GM21367 (cell line): ENCODE results near the gene OGFOD2.
"Not testable (repeated sequence)": the region's sequence is repeated elsewhere in the genome, so short reads cannot be mapped to it uniquely, and the experiment has no call there.

ENCODE experiments used
- ATAC-seq: cut with Tn5 transposase; IDR thresholded peaks from one replicate; pipeline ENCODE4 v1.9.1; 2021; ENCODE audit not compliant: unreplicated experiment

OGFOD2 gene

DNA sequence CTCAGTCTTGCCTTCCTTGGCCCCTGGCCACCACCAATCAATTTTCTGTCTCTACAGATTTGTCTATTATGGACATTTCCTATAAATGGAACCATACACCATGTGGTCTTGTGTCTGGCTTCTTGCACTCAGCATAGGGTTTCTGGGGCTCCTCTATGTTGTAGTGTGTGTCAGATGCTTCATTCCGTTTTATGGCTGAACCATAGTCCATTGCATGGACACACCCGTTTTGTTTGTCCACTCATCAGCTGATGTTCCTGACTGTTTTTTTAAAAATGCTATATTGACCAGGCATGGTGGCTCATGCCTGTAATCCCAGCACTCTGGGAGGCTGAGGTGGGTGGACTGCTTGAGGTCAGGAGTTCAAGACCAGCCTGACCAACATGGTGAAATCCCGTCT is 26.4 kb downstream of the OGFOD2 start:
- ATAC-seq, result no peak

DNA sequence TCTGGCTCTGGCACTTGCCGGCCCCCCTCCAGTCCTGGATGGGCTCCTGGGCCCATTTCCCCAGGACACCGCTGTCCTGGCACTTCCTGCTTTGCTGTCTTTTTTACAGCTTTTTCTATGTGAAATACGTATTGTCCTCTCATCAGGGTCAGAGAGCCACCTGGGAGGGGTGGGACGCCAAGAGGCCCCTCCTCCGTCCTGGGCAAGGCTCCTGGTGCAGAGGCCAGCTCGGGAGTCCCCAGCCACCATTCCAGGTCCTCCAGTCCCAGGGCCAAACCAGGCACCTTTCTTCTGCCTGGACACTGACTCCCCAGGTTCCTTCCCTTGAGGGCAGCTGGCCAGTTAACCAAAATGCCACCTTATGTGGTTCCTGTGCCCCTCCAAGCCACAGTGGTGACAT is 28.2 kb downstream of the OGFOD2 start:
- no peak for ATAC-seq

DNA sequence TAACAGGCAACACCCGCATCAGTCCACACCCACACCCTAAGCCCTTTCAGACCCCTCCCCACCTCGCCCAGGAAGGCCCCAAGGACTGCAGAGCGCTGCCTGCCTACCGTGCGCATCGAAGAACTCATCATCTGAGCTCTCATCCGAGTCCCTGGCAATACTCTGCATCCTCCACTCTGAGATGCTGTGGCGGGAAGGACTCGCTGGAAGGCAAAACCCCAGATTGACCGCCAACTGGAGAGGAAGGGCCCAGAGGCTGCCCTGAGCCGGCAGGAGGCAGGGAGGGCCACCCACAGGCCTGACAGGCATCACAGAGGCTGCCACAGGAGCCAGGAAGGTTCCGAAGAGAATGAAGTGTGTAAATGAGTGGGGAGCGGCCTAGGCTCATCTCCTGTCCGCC is 29.2 kb downstream of the OGFOD2 start:
- no peak for ATAC-seq

DNA sequence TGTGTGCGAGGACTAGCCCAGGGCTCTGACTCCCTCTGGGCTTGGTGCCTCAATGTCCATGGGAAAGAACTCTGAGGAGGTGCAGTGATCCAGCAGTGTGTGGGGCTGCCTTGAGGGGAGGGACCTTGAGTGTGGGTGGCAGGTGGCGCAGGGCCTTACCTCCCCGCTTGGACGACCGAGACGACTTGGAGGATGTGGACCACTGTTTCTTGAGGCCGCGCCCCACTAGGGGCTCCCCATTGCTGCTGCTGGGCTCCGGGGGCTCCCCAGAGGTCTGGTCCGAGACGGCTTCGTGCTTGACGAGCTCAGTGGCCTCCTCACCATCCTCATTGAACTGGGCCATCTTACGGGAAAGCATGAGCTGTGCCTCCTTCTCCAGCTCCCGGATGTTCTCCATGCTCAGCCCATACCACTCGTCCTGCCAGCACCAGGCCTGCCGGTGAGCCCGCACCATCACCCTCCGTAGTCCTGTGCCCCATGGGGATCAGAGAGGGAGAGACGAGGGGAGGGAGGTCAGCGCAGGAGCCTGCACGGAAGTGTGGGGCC is 30.1 kb downstream of the OGFOD2 start:
- ATAC-seq, result no peak

DNA sequence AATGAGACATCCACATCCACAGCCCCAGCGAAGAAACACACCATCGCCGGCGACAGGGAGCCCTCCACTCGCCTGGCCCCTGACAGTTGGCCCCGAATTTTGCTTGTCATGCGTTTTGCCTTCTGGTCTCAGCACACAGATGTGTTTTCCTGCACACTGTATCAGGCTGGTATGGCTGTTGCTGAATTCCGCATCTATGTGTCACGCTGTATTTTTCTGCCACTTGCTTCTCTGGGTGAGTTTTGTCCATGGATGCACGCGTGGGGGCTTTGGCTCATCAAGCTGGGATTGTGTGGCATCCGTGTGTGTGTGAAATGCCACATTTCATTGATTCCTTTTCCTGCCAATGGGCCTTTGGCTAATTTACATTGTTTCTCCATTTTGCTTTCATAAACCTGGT is 31.9 kb downstream of the OGFOD2 start:
- ATAC-seq, result no peak

DNA sequence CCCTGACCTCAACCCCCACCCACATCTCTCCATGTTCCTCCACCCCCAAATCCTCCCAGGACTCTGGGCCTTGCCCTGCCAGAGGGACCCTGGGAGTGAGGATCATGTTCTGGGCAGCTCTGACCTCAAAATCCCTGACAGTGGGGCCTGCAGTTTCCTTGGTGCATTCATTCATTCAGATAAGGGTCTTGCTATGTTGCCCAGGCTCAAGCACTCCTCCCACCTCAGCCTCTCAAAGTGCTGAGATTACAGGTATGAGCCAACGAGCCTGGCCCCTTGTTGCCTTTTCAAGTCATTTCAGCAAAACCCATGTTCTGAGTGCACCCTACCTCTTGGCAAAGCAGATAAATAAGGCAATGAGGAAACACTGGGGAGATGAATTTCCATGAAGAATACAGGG is 35.1 kb downstream of the OGFOD2 start:
- no peak for ATAC-seq

DNA sequence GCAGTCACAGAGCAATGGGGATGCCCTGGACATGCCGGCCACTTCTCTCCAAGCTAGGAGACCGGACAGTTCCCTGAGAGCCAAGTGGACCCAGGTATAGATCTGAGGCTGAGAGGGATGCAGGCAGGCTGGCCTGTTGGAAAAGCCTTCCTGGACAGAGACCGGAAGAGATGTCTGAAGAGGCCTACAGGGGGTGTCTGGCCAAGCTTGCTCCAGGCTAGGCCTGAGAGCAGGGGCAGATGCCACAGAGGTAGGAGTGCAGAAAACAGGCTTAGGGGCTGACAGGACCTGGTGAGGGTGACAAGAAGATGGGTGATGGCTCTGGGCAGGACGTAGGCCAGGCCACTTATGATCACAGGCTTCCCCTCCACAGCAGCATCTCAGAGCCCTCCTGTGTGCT is 35.6 kb downstream of the OGFOD2 start:
- no peak for ATAC-seq

DNA sequence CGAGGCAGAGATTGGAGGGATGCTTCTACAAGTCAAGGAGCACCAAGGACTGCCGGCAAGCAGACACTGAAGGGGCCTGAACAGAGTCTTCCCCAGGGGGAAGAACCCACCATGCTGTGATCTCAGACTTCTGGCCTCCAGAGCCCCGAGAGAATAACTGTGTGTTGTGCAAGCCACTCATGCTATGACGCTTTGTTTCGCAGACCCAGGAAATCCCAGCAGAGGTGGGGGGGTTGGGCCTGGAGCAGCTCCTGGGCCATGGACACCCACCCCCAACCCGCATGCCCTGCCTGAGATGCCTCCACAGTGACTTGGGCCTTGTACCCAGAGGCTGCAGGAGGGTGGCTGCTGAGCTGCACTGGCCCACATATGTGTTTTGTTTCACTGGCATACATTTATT is 36.7 kb downstream of the OGFOD2 start:
- ATAC-seq, result no peak

DNA sequence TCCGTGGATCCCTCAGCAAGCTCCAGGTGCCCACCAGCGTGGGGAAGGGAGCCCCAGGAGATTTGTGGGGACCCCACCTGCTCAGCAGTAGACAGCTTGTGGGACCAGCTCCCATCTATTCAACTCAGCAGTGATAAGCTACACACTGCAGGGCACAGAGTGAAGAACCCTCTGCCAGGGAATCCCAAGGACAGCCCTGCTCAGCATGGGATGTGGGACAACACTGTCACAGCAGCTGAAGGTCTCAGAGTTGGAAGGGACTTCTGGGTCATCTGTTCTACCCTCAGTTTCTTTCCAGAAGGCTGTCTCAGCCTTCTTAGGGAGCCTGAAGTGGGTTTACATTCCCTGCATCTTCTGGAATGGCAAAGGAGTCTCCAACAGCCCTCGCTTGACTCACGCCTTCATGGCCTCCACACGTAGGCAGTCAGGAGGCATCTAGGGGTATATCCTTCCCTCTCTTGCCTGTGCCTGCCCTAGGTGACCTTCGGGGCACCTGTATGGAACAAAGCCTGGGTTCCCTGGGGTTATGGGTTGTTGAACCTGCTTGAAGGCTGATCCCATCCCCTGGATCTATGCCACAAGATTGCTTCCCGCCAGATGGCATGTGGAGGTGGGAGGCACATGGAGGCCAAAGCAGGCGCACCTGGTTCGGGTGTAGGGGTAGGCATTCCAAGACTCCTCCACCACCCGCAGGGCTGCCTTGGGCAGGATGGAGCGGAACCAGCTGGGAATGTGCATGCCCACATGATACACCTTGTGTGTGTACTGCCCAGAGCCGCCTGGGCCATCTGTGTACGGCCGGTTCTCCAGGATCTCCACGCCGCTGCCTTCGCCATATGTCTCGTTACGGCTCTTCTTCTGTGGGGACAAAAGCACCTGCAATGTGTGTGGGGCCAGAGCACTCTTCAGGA is 38.4 kb downstream of the OGFOD2 start:
- ATAC-seq, result no peak

DNA sequence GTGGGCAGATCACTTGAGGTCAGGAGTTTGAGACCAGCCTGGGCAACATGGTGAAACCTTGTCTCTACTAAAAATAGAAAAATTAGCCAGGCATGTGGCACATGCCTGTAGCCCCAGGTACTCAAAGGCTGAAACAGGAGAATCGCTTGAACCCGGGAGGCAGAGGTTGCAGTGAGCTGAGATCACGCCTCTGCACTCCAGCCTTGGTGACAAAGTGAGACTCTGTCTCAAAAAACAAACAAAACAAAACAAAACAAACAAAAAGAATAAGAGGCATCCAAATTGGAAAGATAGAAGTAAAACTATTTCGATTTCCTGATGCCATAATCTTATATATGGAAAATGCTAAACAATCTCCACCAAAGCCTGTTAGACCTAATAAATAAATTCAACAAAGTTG is 39.4 kb downstream of the OGFOD2 start:
- ATAC-seq, result not testable (repeated sequence)

DNA sequence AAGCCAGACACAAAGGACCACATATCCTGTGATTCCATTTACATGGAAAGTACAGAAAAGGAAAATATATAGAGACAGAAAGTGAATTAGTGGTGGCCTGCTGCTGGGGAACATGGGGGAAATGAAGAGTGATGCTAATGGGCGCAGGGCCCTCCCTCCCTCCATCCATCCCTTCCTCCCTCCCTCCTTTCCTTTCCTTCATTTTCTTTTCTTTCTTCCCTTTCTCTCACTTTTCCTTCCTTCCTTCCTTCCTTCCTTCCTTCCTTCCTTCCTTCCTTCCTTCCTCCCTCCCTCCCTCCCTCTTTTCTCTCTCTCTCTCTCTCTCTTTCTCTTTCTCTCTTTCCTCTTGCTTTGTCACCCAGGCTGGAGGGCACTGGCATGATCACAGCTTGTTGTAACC is 42.7 kb downstream of the OGFOD2 start:
- no peak for ATAC-seq

DNA sequence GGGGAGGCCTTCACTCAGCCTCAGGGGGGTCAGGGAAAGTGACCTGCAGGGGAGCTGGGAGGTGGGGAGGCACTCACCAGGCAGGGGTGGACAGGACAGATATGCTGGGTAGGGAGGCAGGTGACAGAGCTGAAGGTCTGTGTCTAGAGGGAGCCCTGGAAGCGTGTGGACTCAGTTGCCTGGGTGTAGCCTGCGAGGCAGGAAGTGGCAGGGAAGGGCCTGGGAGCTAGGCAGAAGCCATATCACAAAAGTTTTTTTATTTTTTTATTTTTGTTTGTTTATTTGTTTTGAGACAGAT is 44.7 kb downstream of the OGFOD2 start:
- no peak for ATAC-seq

DNA sequence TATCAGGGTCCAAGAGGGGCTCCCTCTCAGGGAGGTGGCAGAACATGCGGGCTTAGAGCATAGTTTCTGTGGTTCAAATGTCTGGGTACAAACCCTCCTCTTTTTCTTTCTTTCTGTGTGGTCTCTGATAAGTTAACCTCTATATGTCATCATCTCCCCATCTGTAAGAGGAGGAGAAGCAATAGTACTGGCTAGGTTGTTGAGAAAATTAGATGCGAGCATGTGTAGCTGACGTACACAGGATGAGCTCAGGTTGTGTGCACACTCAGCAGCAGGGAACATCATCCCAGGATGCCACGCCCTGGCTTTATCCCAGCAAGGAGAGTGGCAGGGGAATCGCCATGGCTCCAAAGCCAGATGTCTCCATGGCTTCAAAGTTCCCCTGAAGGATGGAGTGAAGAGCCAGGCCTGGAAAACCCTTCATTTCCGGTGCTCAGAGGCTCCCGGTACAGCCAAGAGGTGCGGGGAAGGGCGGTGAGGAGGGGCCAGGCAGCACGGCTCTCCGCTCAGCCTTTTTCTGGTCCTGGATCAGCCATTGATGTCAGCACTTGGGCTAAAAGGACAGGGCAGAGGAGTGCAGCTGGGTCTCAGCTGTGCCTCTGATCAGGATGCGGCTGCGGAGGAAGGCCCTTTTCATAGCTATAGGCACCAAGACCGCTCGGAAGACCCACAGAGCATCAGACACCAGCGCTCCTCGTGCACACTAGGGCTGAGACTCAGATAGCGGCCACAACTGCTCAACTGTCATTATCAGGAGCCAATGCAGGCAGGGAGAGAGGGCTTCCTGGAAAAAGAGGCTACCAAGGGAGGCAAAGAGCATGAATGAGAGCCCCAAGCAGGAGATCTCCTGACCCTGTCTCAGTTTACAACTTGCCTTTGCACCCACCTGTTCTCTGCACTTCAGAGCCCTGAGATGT is 46.9 kb downstream of the OGFOD2 start:
- no peak for ATAC-seq

DNA sequence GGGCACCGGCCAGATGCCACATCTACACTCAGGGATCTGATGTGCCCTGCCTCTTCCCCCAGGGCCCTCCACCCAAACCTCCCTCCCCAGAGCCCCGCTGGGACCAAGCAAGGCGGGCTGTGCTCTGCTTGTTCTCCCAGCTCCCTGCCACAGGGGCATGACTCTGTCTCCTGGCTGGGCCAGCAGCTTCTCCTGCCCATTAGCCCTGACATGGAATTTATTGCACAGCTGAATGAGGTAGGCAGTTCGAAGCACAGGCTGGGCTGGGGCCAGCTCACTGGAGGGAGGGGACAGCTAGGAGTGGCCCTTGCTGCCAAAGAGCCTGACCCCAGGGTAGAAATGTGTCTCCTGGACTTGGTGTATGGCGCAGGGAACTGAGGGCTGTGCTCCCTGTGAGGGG is 47.8 kb downstream of the OGFOD2 start:
- no peak for ATAC-seq

DNA sequence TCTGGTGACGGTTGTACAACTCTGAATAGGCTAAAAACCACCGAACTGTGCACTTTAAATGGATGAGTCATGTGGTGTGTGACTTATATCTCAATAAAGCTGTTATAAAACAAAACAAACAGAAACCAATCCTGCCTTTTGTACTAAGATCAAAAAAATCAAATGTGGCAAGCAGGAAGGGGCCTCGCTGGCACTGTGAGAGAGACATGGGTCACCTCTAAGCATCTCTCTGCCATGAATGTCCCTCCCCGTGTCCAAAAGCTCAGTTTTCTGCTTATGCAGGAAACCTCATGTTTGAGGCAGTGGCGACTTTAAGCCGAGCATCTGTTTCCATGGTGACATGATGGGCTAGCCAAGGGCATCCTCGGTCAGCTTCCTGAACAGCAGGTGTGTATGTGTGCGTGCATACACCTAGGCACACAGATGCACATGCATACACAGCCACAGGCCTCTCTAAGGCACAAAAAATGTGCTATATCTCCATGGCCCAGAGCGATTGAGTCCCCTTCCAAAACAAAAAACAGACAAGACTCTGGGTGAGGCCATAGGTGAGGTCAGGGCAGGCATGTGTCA is 49.9 kb downstream of the OGFOD2 start:
- ATAC-seq, result no peak

DNA sequence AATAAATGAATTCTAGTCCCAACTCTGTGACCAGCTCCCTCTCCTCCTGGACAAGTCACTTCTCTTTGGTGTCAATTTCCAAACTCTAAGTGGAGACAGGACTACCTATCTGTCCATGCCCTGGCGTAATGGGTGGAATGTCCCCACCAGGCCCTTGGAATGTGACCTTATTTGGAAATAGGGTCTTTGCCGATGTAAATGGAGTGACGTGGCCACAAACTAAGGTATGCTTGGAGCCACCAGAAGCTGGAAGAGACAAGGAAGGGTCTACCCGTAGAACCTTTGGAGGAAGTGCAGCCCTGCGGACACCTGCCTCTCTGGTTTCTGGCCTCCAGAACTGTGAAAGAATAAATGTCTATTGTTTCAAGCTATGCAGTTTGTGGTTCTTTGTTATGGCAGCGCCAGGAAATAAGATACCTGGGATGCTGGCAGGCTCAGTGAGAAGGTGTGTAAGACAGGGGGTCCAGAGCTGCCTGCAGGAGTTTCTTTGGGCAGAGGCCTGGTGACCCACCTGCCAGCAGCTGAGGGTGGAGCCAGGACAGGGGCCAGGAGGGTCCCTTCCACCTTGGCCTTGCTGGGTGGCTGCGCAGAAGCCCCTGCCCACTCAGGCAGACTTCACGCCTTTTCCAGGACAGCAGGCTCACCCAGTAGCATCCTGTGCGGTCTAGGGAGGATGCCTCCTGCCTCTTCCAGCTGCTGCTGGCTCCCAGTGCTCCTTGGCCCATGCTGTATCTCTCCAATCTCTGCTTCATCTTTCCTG is 51.2 kb downstream of the OGFOD2 start:
- ATAC-seq, result no peak

DNA sequence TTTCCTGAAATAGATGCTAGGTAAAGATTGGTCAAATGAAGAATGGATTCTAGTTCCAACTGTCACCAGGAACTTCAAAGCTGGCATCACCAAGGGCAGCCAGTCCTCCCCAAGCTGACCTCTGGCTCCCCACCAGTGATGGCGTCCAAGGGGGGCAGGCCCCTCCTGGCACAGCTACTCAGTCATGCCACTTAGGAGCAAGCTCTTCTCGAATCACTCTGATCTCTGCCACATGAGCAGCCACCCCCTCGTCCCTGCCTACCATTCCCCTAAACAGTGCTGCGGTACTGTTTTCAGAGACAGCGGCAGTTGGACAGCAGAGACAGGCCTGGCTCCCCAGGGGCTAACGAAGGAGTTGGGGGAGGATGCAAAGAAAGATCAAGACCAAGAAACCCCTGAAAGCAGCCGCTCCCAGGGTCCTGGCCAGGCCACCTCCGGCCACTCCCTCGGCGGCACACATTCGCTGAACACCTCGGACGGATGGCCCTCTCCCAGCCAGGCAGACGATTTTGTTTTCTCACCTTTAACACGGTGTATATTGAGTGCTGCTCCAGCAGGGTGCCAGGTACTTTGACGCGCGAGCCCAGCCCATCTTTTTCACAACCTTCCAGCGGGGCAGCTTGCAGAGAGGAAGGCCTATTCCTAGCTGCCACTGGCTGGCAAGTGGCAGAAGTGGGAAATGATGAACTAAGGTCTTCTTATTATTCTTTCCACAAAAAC is 52.8 kb downstream of the OGFOD2 start:
- no peak for ATAC-seq

DNA sequence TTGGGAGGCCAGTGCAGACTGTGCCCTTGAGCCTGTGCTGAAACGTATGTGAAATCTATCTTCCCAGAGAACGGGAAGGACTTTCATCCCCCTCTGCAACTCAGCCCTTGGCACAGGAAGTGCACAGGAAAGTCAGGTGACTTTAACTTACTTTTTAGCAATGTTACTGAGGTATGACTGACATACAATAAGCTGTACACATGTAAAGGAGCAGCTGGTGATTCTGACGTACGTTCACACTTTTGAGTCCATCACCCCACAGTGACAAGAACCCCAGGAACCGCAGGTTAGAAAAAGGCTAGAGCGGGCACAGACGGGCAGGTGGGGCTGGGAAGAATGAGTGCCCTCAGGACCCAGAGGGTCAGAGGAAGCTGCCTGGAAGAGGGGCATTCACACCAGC is 53.4 kb downstream of the OGFOD2 start:
- no peak for ATAC-seq

DNA sequence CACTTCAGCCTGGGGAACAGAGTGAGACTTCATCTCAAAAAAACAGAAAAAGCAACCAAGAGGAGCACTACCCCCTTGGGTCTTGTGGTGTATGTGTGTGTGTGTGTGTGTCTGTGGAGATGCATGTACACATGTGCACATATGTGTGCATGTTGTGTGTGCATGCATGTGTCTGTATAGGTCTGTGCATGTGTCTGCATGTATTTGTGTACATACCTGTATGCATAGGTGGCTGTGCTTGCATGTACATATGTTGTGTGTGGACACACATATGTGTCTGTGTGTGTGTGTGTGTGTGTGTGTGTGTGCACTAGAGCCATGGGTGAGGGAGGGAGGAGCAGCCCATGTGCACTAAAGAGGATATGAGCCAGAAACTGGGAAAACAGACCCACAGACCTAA is 54.5 kb downstream of the OGFOD2 start:
- ATAC-seq, result no peak
